VCaP (cell line): Measurements from ENCODE around the gene EDARADD.

Experiments
- H3K27ac ChIP-seq: fragments of 450-650 bp; 2 replicates; pipeline ENCODE4 v1.5.1; 2017
- CTCF ChIP-seq: fragments of 450-650 bp; conservative IDR thresholded peaks from 2 replicates; pipeline ENCODE4 v1.5.1; 2017; ENCODE audit warnings: mild to moderate bottlenecking, moderate library complexity

Gene EDARADD

GRCh38 chr1:236377832-236378535 lies 16.1 kb upstream of the EDARADD start:
- TF ChIP-seq CTCF: no peak
- H3K27ac ChIP-seq: no peak overlapping the region

GRCh38 chr1:236381565-236382158 lies 12.4 kb upstream of the EDARADD start:
- no peak for TF ChIP-seq CTCF
- H3K27ac ChIP-seq: no peak overlapping the region

- H3K27ac ChIP-seq: peak overlapping the region; percentile 86
- TF ChIP-seq CTCF: no peak
These were observed 5.8 kb upstream of the EDARADD start for GRCh38 chr1:236388332-236388731.

GRCh38 chr1:236389253-236389652 lies 4.8 kb upstream of the EDARADD start:
- H3K27ac ChIP-seq: peak overlapping the region; percentile 86
- TF ChIP-seq CTCF: no peak

- no peak for TF ChIP-seq CTCF
- no peak overlapping the region; the same call in 1 of the 2 replicates for H3K27ac ChIP-seq
These were observed 3.1 kb upstream of the EDARADD start for GRCh38 chr1:236391008-236391407.

GRCh38 chr1:236392182-236392581 lies 1.9 kb upstream of the EDARADD start:
- TF ChIP-seq CTCF: no peak
- H3K27ac ChIP-seq: no peak overlapping the region

- H3K27ac ChIP-seq: peak overlapping the region; percentile 91
- no peak; the same call in 1 of the 2 replicates for TF ChIP-seq CTCF
These were observed 768 bp downstream of the EDARADD start for GRCh38 chr1:236394879-236395229.
